ENCODE results near the gene SLC39A2.
"Not testable (repeated sequence)": the region's sequence is repeated elsewhere in the genome, so short reads cannot be mapped to it uniquely, and the experiment has no call there.

The SLC39A2 gene

GRCh38 chr14:21040941-21041340 lies 41.8 kb downstream of the SLC39A2 start:
- peaks cover 15% of the 10 kb centered on the region; the same call in 1 of the 2 replicates for H3K4me1 ChIP-seq (ENCODE audit: insufficient read depth, low read length)
- not testable (repeated sequence) for H3K36me3 ChIP-seq (ENCODE audit: insufficient read depth, low read depth, low read length); H3K9me3 ChIP-seq (ENCODE audit: insufficient read depth, low read depth, low read length); H3K27me3 ChIP-seq (ENCODE audit: insufficient read depth, low read length); H3K27ac ChIP-seq (ENCODE audit: low read length); H3K9ac ChIP-seq (ENCODE audit: low read depth, low read length); H3K4me3 ChIP-seq (ENCODE audit: low read length)

GRCh38 chr14:21041676-21042433 lies 42.8 kb downstream of the SLC39A2 start, which contains the start of gene RNASE7:
Gene RNASE7 (plus strand): TSS chr14:21042362. CDS start chr14:21042993, 631 bp downstream.
- H3K9ac ChIP-seq (ENCODE audit: low read depth, low read length): no peak within 1 kb of the TSS
- H3K27ac ChIP-seq (ENCODE audit: low read length): no peak within 1 kb of the TSS

DNA sequence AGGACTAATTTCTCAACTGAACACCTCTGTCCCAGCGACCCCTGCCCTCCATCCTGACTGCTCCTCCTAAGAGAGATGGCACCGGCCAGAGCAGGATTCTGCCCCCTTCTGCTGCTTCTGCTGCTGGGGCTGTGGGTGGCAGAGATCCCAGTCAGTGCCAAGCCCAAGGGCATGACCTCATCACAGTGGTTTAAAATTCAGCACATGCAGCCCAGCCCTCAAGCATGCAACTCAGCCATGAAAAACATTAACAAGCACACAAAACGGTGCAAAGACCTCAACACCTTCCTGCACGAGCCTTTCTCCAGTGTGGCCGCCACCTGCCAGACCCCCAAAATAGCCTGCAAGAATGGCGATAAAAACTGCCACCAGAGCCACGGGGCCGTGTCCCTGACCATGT lies 43.8 kb downstream of the SLC39A2 start:
- Histone ChIP-seq H3K27ac (ENCODE audit: low read length) (no peak overlapping the region), H3K9ac (ENCODE audit: low read depth, low read length) (no peak overlapping the region), H3K4me3 (ENCODE audit: low read length) (no peak overlapping the region), H3K27me3 (ENCODE audit: insufficient read depth, low read length) (no peaks in the 10 kb centered on the region), H3K36me3 (ENCODE audit: insufficient read depth, low read depth, low read length) (no peaks in the 10 kb centered on the region), H3K4me1 (ENCODE audit: insufficient read depth, low read length) (peaks cover 15% of the 10 kb centered on the region; the same call in 1 of the 2 replicates), H3K9me3 (ENCODE audit: insufficient read depth, low read depth, low read length) (no peaks in the 10 kb centered on the region)

More at GRCh38 chr14:21041676-21042433, 42.8 kb downstream of the SLC39A2 start, which contains the start of gene RNASE7:
- Histone ChIP-seq H3K27me3 (ENCODE audit: insufficient read depth, low read length) (no peaks in the 10 kb centered on the region), H3K4me1 (ENCODE audit: insufficient read depth, low read length) (peaks cover 15% of the 10 kb centered on the region; the same call in 1 of the 2 replicates), H3K9me3 (ENCODE audit: insufficient read depth, low read depth, low read length) (no peaks in the 10 kb centered on the region), H3K36me3 (ENCODE audit: insufficient read depth, low read depth, low read length) (no peaks in the 10 kb centered on the region), H3K4me3 (ENCODE audit: low read length) (no peak within 1 kb of the TSS)

DNA sequence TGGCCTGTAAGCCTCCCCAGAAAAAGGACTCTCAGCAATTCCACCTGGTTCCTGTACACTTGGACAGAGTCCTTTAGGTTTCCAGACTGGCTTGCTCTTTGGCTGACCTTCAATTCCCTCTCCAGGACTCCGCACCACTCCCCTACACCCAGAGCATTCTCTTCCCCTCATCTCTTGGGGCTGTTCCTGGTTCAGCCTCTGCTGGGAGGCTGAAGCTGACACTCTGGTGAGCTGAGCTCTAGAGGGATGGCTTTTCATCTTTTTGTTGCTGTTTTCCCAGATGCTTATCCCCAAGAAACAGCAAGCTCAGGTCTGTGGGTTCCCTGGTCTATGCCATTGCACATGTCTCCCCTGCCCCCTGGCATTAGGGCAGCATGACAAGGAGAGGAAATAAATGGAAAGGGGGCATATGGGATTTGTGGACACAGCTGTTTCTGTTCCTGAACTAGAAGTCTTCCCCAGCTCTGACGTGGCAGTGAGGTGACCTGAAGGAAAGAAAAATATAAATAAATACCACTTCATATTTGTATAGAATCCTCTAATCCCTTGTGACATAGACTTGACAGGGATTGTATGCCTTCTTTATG lies 44.4 kb downstream of the SLC39A2 start:
- Histone ChIP-seq H3K27me3 (ENCODE audit: insufficient read depth, low read length) (no peaks in the 10 kb centered on the region), H3K4me3 (ENCODE audit: low read length) (no peak overlapping the region), H3K9ac (ENCODE audit: low read depth, low read length) (no peak overlapping the region), H3K9me3 (ENCODE audit: insufficient read depth, low read depth, low read length) (no peaks in the 10 kb centered on the region), H3K4me1 (ENCODE audit: insufficient read depth, low read length) (peaks cover 15% of the 10 kb centered on the region; the same call in 1 of the 2 replicates), H3K27ac (ENCODE audit: low read length) (no peak overlapping the region), H3K36me3 (ENCODE audit: insufficient read depth, low read depth, low read length) (no peaks in the 10 kb centered on the region)

DNA sequence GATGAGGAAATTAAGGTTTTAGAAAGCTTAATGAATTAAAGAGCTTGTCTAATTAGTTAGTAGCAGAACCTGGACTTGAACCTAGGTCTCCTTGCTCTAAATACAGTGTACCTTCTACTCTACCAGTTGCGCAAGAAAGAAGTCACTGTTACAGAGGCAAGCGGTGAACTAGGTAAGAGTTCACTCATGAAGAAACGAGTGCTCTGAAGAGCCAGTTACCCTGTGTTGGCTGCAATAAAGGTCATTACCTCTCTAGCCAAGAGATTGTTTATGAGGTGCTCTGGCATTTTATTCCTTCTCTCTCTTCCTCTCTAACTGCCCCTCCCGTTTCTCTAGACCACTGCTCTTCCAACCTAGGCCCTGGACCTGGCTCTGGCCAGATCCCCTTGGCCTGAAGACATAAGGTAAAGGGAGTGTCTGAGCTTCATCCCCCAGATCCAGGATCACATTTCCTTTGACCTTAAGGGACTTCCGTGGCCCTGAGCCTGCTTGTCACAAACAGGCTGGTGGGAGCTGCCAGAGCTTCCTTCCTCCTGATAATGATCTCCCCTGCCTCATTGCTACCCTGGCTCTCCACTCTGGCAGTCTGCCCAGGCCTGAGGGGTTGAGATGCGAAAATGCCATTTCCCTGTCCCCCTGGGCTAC lies 45.0 kb downstream of the SLC39A2 start:
- no peak overlapping the region for H3K4me3 ChIP-seq (ENCODE audit: low read length)

DNA sequence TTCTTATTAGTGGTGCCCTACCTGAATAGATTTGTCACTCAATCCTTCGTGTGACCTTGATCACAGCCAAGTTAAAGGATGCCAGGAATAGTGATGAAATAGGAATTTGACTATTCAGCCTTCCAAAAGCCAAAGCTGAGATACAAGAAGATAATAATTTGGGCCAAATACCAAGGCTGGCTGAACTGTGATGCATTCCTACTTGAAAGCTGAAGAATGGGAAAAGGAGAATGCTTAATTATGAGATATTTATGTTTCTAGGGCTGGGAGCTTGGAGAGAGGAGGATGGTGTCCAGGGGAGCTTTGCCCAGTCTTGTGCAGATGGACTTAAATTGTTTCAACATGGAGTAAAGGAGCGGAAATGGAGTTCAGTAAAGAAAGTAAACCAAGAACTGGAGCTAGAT lies 48.3 kb downstream of the SLC39A2 start:
- Histone ChIP-seq H3K36me3 (ENCODE audit: insufficient read depth, low read depth, low read length) (no peaks in the 10 kb centered on the region), H3K9me3 (ENCODE audit: insufficient read depth, low read depth, low read length) (no peaks in the 10 kb centered on the region), H3K27ac (ENCODE audit: low read length) (no peak overlapping the region), H3K4me1 (ENCODE audit: insufficient read depth, low read length) (no peaks in the 10 kb centered on the region), H3K4me3 (ENCODE audit: low read length) (no peak overlapping the region), H3K27me3 (ENCODE audit: insufficient read depth, low read length) (no peaks in the 10 kb centered on the region), H3K9ac (ENCODE audit: low read depth, low read length) (no peak overlapping the region)

More for the DNA sequence above, 45.0 kb downstream of the SLC39A2 start:
- H3K27me3 ChIP-seq (ENCODE audit: insufficient read depth, low read length): no peaks in the 10 kb centered on the region
- H3K27ac ChIP-seq (ENCODE audit: low read length): no peak overlapping the region
- no peaks in the 10 kb centered on the region for H3K36me3 ChIP-seq (ENCODE audit: insufficient read depth, low read depth, low read length)
- H3K9ac ChIP-seq (ENCODE audit: low read depth, low read length): no peak overlapping the region
- H3K4me1 ChIP-seq (ENCODE audit: insufficient read depth, low read length): peaks cover 9% of the 10 kb centered on the region; the same call in 1 of the 2 replicates
- no peaks in the 10 kb centered on the region for H3K9me3 ChIP-seq (ENCODE audit: insufficient read depth, low read depth, low read length)

DNA sequence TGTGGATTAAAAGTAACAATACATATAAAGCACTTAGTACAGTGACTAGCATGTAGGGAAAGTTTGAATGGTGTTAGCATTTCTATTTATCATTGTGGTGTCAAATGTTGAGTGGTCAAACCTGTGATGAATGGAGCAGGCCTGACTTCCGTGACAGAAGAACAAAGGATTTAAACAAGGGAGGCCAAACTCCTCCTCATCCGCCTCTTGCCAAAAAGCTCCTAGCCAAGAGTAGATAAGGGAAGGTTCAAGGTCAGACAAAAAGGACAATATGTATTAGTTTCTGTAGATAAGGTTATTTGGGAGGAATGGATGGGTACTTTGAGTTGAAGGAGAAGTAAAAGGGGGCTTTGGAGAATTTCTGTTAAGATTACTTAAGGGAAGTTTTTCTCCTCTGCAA lies 49.5 kb downstream of the SLC39A2 start:
- Histone ChIP-seq H3K27me3 (ENCODE audit: insufficient read depth, low read length) (no peaks in the 10 kb centered on the region), H3K36me3 (ENCODE audit: insufficient read depth, low read depth, low read length) (no peaks in the 10 kb centered on the region), H3K9me3 (ENCODE audit: insufficient read depth, low read depth, low read length) (no peaks in the 10 kb centered on the region), H3K4me3 (ENCODE audit: low read length) (no peak overlapping the region), H3K27ac (ENCODE audit: low read length) (no peak overlapping the region), H3K9ac (ENCODE audit: low read depth, low read length) (no peak overlapping the region), H3K4me1 (ENCODE audit: insufficient read depth, low read length) (no peaks in the 10 kb centered on the region)

- H3K9ac ChIP-seq (ENCODE audit: low read depth, low read length): no peak overlapping the region
- no peak overlapping the region for H3K4me3 ChIP-seq (ENCODE audit: low read length)
- H3K4me1 ChIP-seq (ENCODE audit: insufficient read depth, low read length): no peaks in the 10 kb centered on the region
- H3K36me3 ChIP-seq (ENCODE audit: insufficient read depth, low read depth, low read length): no peaks in the 10 kb centered on the region
- H3K9me3 ChIP-seq (ENCODE audit: insufficient read depth, low read depth, low read length): no peaks in the 10 kb centered on the region
- no peak overlapping the region for H3K27ac ChIP-seq (ENCODE audit: low read length)
- H3K27me3 ChIP-seq (ENCODE audit: insufficient read depth, low read length): no peaks in the 10 kb centered on the region
These were observed 50.2 kb downstream of the SLC39A2 start for GRCh38 chr14:21049271-21049673.

DNA sequence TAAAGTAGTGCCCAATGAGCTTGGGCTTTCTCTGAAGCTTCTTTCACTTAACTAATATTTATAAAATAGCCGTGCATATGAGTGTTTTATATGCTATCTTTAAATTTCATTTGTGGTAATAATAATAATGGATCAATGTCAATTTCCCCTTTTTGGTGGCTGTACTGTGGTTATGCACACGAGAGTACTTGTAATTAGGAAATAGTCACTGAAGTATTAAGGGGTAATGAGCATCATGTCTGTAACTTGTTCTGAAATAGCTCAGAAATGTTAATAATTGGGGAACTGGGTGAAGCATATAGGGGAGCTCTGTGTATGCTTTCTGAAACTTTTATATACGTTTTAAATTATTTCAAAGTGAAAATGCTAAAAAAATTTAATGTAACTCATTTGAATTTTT lies 51.5 kb downstream of the SLC39A2 start:
- H3K36me3 ChIP-seq (ENCODE audit: insufficient read depth, low read depth, low read length): no peaks in the 10 kb centered on the region
- H3K9me3 ChIP-seq (ENCODE audit: insufficient read depth, low read depth, low read length): no peaks in the 10 kb centered on the region
- no peak overlapping the region for H3K27ac ChIP-seq (ENCODE audit: low read length)
- no peak overlapping the region for H3K4me3 ChIP-seq (ENCODE audit: low read length)
- no peaks in the 10 kb centered on the region for H3K27me3 ChIP-seq (ENCODE audit: insufficient read depth, low read length)
- no peaks in the 10 kb centered on the region for H3K4me1 ChIP-seq (ENCODE audit: insufficient read depth, low read length)
- no peak overlapping the region for H3K9ac ChIP-seq (ENCODE audit: low read depth, low read length)
